Measurements from ENCODE around the gene RBM15B.

RBM15B gene

GRCh38 chr3:51375571-51375970 lies 15.5 kb upstream of the RBM15B start:
- ChIA-PET CTCF (interaction anchor here (0.5 to 15.6 kb wide), 7 partner anchors 8 to 760 kb away, joined by 3 to 284 read pairs (median 4); partner anchors contain the start of genes MAPKAPK3 and RBM15B), POLR2A (no interaction called here)
- TF ChIP-seq, protein P1, sequence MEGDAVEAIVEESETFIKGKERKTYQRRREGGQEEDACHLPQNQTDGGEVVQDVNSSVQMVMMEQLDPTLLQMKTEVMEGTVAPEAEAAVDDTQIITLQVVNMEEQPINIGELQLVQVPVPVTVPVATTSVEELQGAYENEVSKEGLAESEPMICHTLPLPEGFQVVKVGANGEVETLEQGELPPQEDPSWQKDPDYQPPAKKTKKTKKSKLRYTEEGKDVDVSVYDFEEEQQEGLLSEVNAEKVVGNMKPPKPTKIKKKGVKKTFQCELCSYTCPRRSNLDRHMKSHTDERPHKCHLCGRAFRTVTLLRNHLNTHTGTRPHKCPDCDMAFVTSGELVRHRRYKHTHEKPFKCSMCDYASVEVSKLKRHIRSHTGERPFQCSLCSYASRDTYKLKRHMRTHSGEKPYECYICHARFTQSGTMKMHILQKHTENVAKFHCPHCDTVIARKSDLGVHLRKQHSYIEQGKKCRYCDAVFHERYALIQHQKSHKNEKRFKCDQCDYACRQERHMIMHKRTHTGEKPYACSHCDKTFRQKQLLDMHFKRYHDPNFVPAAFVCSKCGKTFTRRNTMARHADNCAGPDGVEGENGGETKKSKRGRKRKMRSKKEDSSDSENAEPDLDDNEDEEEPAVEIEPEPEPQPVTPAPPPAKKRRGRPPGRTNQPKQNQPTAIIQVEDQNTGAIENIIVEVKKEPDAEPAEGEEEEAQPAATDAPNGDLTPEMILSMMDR (IDR thresholded peaks at IDR 0.05; ENCODE audit: insufficient read depth, low read length, missing control alignments): no peak
- DNase-seq (ENCODE audit: low read depth, low spot score): no peak
- no peak overlapping the region for H3K4me3 ChIP-seq (ENCODE audit: low read depth, low read length)

DNA sequence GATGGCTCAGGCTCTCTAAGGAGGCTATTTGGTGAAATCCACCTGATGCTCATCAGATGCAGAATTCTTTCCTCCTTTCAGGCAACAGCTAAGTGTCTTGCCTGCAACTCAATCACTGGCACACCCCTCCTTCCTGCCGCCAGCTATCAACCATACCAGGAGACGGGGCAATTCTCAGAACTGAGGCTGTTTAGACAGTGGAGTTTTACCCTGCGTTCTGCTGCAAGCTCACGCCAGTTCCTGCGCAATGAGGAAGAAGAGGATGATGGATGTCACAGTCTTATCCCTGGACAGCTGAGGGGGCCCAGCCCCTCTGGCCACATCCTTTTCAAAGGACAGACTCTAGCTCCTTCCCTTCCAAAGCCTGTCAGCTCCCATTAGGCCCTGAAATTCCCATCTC lies 13.0 kb upstream of the RBM15B start:
- no peak for DNase-seq (ENCODE audit: low read depth, low spot score)
- ChIA-PET CTCF (interaction anchor here (1.3 to 15.6 kb wide), 5 partner anchors 8 to 763 kb away, joined by 4 to 284 read pairs (median 34); partner anchors contain the start of genes MAPKAPK3 and RBM15B), POLR2A (interaction anchor here (0.6 kb wide), 1 partner anchor 134 kb away, joined by 3 read pairs; no protein-coding TSS in a partner anchor)
- TF ChIP-seq, protein P1 (IDR thresholded peaks at IDR 0.05; ENCODE audit: insufficient read depth, low read length, missing control alignments): no peak
- H3K4me3 ChIP-seq (ENCODE audit: low read depth, low read length): no peak overlapping the region

DNA sequence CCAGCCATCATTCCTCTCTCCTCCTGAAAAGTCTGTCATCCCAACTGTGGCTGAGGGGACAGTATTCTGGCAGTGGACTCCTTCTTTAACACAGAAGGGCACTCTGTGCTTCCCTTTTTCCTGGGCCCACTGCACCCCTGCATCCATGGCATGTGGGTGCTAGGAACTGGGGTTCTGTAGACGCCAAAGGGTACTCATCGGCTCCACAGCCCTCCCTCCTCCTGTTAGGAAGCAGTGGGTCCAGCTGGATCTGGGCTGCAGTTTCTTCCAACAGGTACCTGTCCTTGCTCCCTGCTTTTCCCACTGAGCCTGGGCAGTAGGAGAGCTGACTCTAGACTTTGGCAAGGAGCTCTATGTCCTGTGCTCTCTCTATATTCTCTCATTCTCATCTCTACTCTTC lies 12.4 kb upstream of the RBM15B start:
- TF ChIP-seq, protein P1 (IDR thresholded peaks at IDR 0.05; ENCODE audit: insufficient read depth, low read length, missing control alignments): no peak
- ChIA-PET POLR2A (no interaction called here), CTCF (interaction anchor here (0.7 to 15.6 kb wide), 6 partner anchors 9 to 764 kb away, joined by 3 to 284 read pairs (median 19); partner anchors contain the start of genes MAPKAPK3 and RBM15B)
- no peak overlapping the region for H3K4me3 ChIP-seq (ENCODE audit: low read depth, low read length)
- DNase-seq (ENCODE audit: low read depth, low spot score): no peak

DNA sequence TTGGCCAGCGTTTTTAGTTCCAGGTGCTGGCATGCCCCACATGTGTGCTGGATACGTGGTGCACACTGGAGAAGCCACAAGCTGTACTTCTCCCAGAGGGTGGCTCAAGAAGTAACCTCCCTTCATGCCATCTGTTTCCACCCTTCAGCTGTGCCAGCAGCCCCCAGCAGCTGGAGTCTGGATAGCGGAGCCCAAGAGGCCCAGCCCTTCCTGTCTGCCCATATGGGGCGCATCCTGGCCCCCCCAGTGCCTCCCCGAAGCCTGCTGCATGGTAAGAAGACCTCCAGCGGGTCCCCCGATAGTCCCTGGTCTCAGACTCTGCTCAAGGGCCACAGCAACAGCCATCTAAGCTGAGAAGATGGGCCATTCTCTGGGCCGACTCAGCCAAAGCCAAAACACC lies 11.8 kb upstream of the RBM15B start:
- CTCF ChIA-PET: interaction anchor here (0.7 to 15.6 kb wide), 5 partner anchors 9 to 764 kb away, joined by 3 to 284 read pairs (median 34); partner anchors contain the start of genes MAPKAPK3 and RBM15B
- TF ChIP-seq, protein P1 (IDR thresholded peaks at IDR 0.05; ENCODE audit: insufficient read depth, low read length, missing control alignments): no peak
- H3K4me3 ChIP-seq (ENCODE audit: low read depth, low read length): no peak overlapping the region
- POLR2A ChIA-PET: no interaction called here
- DNase-seq (ENCODE audit: low read depth, low spot score): no peak

GRCh38 chr3:51379746-51380455 lies 11.2 kb upstream of the RBM15B start:
- H3K4me3 ChIP-seq (ENCODE audit: low read depth, low read length): no peak overlapping the region
- POLR2A ChIA-PET: no interaction called here
- TF ChIP-seq, protein P1 (IDR thresholded peaks at IDR 0.05; ENCODE audit: insufficient read depth, low read length, missing control alignments): no peak
- CTCF ChIA-PET: interaction anchor here (1.2 to 15.6 kb wide), 6 partner anchors 8 to 765 kb away, joined by 3 to 284 read pairs (median 21); partner anchors contain the start of genes MAPKAPK3 and RBM15B
- no peak for DNase-seq (ENCODE audit: low read depth, low spot score)

GRCh38 chr3:51380601-51381332 lies 10.3 kb upstream of the RBM15B start:
- DNase-seq (ENCODE audit: low read depth, low spot score): no peak
- no peak overlapping the region for H3K4me3 ChIP-seq (ENCODE audit: low read depth, low read length)
- ChIA-PET CTCF (interaction anchor here (1.9 to 15.6 kb wide), 5 partner anchors 9 to 766 kb away, joined by 5 to 284 read pairs (median 34); partner anchors contain the start of genes MAPKAPK3 and RBM15B), POLR2A (no interaction called here)
- TF ChIP-seq, protein P1 (IDR thresholded peaks at IDR 0.05; ENCODE audit: insufficient read depth, low read length, missing control alignments): no peak

All from AG04449 (cell line).